ENCODE data around the gene KREMEN1. TPM values are rescaled to one million over a fixed set of nuclear protein-coding genes. Genes with fewer than 3 reads are reported as not detected.

The KREMEN1 gene
- total and polyA plus RNA-seq, 2 experiments from 2014 or later, result 1.8 to 3.8 TPM

DNA sequence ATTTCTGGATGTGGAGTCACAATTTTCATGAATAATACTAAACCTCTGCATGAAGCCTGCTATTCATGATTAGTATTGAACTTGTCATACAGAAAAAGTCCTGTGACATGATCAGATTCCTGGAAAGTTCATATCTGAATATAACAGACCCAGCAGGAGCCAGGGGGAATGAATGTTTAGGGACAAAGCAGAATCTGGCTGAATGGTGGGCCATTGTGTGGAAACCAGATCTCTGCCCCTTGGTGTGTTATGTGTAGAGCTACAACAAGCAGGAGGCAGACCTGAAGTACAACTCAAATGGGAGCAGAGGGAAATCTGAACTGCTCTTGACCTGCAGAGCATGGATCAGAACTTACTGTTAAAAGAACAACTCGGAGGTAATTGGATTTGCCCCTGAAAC is 30.3 kb downstream of the KREMEN1 start (continued):
- TF ChIP-seq, protein P1, sequence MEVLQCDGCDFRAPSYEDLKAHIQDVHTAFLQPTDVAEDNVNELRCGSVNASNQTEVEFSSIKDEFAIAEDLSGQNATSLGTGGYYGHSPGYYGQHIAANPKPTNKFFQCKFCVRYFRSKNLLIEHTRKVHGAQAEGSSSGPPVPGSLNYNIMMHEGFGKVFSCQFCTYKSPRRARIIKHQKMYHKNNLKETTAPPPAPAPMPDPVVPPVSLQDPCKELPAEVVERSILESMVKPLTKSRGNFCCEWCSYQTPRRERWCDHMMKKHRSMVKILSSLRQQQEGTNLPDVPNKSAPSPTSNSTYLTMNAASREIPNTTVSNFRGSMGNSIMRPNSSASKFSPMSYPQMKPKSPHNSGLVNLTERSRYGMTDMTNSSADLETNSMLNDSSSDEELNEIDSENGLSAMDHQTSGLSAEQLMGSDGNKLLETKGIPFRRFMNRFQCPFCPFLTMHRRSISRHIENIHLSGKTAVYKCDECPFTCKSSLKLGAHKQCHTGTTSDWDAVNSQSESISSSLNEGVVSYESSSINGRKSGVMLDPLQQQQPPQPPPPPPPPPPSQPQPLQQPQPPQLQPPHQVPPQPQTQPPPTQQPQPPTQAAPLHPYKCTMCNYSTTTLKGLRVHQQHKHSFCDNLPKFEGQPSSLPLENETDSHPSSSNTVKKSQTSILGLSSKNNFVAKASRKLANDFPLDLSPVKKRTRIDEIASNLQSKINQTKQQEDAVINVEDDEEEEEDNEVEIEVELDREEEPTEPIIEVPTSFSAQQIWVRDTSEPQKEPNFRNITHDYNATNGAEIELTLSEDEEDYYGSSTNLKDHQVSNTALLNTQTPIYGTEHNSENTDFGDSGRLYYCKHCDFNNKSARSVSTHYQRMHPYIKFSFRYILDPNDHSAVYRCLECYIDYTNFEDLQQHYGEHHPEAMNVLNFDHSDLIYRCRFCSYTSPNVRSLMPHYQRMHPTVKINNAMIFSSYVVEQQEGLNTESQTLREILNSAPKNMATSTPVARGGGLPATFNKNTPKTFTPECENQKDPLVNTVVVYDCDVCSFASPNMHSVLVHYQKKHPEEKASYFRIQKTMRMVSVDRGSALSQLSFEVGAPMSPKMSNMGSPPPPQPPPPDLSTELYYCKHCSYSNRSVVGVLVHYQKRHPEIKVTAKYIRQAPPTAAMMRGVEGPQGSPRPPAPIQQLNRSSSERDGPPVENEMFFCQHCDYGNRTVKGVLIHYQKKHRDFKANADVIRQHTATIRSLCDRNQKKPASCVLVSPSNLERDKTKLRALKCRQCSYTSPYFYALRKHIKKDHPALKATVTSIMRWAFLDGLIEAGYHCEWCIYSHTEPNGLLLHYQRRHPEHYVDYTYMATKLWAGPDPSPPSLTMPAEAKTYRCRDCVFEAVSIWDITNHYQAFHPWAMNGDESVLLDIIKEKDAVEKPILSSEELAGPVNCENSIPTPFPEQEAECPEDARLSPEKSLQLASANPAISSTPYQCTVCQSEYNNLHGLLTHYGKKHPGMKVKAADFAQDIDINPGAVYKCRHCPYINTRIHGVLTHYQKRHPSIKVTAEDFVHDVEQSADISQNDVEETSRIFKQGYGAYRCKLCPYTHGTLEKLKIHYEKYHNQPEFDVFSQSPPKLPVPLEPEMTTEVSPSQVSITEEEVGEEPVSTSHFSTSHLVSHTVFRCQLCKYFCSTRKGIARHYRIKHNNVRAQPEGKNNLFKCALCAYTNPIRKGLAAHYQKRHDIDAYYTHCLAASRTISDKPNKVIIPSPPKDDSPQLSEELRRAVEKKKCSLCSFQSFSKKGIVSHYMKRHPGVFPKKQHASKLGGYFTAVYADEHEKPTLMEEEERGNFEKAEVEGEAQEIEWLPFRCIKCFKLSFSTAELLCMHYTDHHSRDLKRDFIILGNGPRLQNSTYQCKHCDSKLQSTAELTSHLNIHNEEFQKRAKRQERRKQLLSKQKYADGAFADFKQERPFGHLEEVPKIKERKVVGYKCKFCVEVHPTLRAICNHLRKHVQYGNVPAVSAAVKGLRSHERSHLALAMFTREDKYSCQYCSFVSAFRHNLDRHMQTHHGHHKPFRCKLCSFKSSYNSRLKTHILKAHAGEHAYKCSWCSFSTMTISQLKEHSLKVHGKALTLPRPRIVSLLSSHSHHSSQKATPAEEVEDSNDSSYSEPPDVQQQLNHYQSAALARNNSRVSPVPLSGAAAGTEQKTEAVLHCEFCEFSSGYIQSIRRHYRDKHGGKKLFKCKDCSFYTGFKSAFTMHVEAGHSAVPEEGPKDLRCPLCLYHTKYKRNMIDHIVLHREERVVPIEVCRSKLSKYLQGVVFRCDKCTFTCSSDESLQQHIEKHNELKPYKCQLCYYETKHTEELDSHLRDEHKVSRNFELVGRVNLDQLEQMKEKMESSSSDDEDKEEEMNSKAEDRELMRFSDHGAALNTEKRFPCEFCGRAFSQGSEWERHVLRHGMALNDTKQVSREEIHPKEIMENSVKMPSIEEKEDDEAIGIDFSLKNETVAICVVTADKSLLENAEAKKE (CRISPR knock-in tag; IDR thresholded peaks at IDR 0.05), result no peak
- no peak for TF ChIP-seq CREB1 (CRISPR knock-in tag; IDR thresholded peaks at IDR 0.05; ENCODE audit: low read depth)

DNA sequence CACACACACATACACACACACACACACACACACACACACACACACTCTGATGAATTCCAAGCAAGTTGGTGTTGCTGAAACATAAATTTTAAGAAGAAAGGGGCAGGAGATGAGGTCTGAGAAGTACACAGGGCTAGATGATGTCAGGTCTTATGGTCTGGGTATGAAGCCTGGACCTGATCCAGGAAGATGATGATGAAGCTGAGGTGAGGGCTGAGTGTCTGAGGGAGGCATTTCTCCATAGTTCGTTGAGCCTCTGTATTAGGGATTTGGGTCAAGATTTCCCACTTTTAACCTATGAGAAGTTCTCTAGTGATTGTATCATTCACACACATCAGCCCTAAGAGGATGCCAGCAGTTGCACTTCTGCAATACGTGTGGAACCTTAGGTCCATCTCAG is 32.6 kb downstream of the KREMEN1 start:
- H3K27me3 ChIP-seq (ENCODE audit: insufficient read depth), result no peaks in the 10 kb centered on the region
- no peaks in the 10 kb centered on the region for H3K36me3 ChIP-seq (ENCODE audit: insufficient read depth)
- Mint-ChIP-seq H3K4me1 (peaks cover 18% of the 10 kb centered on the region), H3K36me3 (ENCODE audit: low read depth) (no peaks in the 10 kb centered on the region; the same call in 2 of the 3 replicates), H3K27me3 (ENCODE audit: insufficient read depth, low read depth, poor library complexity) (peaks cover 4% of the 10 kb centered on the region), H3K9me3 (no peaks in the 10 kb centered on the region), H3K27ac (no peak overlapping the region), H3K4me3 (no peak overlapping the region)
- no peaks in the 10 kb centered on the region for H3F3A ChIP-seq (replicated peaks; ENCODE audit: low read depth)
- no peaks in the 10 kb centered on the region for H4K20me1 ChIP-seq (replicated peaks; ENCODE audit: insufficient read depth)
- H3K4me3 ChIP-seq, result no peak overlapping the region
- H2AFZ ChIP-seq, result no peak overlapping the region
- H3K4me2 ChIP-seq, result no peak overlapping the region
- H3K79me2 ChIP-seq (replicated peaks; ENCODE audit: insufficient read depth), result no peaks in the 10 kb centered on the region
- no peaks in the 10 kb centered on the region; the same call in none of the 2 replicates for H3K4me1 ChIP-seq (ENCODE audit: insufficient read depth)
- no peak for ATAC-seq
- no peak for DNase-seq (ENCODE audit: low spot score)
- no peaks in the 10 kb centered on the region for H3K9me2 ChIP-seq (ENCODE audit: insufficient read depth)
- H3K27ac ChIP-seq (ENCODE audit: low read depth), result no peak overlapping the region
- TF ChIP-seq NANOG (IDR thresholded peaks at IDR 0.05; ENCODE audit: borderline replicate concordance), result no peak
- TF ChIP-seq, protein P1 (CRISPR knock-in tag; IDR thresholded peaks at IDR 0.05), result no peak
- TF ChIP-seq, protein P2, sequence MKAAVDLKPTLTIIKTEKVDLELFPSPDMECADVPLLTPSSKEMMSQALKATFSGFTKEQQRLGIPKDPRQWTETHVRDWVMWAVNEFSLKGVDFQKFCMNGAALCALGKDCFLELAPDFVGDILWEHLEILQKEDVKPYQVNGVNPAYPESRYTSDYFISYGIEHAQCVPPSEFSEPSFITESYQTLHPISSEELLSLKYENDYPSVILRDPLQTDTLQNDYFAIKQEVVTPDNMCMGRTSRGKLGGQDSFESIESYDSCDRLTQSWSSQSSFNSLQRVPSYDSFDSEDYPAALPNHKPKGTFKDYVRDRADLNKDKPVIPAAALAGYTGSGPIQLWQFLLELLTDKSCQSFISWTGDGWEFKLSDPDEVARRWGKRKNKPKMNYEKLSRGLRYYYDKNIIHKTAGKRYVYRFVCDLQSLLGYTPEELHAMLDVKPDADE (IDR thresholded peaks at IDR 0.05), result no peak
